Duodenal mucosa (tissue), 2 donors: ENCODE data around the gene SENP8.

Experiments used
- H3K27ac ChIP-seq: one replicate; pipeline ENCODE4 v1.7.0; 2013; ENCODE audit warnings: low read depth, low read length
- H3K27me3 ChIP-seq, 2 donors: one replicate each; pipeline ENCODE4 v1.7.0; 2013; ENCODE audit warnings: low read length in 2 of 2, control low read depth in 1 of 2; ENCODE audit not compliant: insufficient read depth in 2 of 2, control insufficient read depth in 1 of 2
- H3K36me3 ChIP-seq, 2 donors: one replicate each; pipeline ENCODE4 v1.7.0; 2013; ENCODE audit warnings: low read length in 2 of 2, control low read depth in 1 of 2; ENCODE audit not compliant: insufficient read depth in 2 of 2, control insufficient read depth in 1 of 2
- H3K4me1 ChIP-seq, 2 donors: one replicate each; pipeline ENCODE4 v1.7.0; 2013; ENCODE audit warnings: low read length in 2 of 2, control low read depth in 1 of 2; ENCODE audit not compliant: insufficient read depth in 2 of 2, control insufficient read depth in 1 of 2
- H3K4me3 ChIP-seq, 2 donors: one replicate each; pipeline ENCODE4 v1.7.0; 2013; ENCODE audit warnings: low read length in 2 of 2, low read depth in 1 of 2
- H3K9ac ChIP-seq, 2 donors: one replicate each; pipeline ENCODE4 v1.7.0; 2013; ENCODE audit warnings: low read length in 2 of 2, low read depth in 1 of 2
- H3K9me3 ChIP-seq, 2 donors: one replicate each; pipeline ENCODE4 v1.7.0; 2013; ENCODE audit warnings: low read length in 2 of 2, control low read depth in 1 of 2; ENCODE audit not compliant: control insufficient read depth in 1 of 2

The SENP8 gene

DNA sequence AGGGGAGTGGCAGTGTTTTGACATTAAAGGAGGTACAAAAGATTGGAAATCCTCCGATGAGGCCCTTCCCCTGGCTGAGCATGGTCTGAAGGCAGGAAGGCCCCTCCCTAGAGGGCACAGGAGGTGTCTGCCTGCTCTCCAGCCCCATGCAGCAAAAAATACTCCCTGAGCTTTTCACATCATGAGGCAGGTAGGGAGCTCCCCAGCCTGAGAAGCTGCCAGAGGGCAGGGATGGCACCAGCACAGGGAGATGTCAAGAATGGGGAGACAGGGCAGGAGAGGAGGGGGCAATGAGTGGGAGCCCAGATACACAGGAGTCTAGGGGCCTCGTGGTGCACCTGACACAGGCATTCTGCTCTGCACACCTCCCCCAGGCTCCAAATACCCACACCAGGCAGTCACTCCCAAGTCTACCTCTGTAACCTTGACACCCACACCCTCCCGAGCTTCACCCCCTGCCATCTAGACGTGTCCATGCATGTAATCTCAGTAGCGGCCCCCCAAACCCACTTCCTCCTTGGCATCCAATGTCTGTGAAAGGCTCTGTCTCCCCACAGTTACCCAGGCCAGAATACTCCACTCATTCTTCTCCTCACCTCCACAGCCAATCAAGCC is 56.5 kb downstream of the SENP8 start:
- Histone ChIP-seq H3K36me3 (no peaks in the 10 kb centered on the region), H3K4me3 (no peak overlapping the region), H3K27ac (no peak overlapping the region), H3K4me1 (peaks cover 3 to 7% of the 10 kb centered on the region in 2 donors), H3K9me3 (no peaks in the 10 kb centered on the region), H3K9ac (no peak overlapping the region), H3K27me3 (no peaks in the 10 kb centered on the region)

DNA sequence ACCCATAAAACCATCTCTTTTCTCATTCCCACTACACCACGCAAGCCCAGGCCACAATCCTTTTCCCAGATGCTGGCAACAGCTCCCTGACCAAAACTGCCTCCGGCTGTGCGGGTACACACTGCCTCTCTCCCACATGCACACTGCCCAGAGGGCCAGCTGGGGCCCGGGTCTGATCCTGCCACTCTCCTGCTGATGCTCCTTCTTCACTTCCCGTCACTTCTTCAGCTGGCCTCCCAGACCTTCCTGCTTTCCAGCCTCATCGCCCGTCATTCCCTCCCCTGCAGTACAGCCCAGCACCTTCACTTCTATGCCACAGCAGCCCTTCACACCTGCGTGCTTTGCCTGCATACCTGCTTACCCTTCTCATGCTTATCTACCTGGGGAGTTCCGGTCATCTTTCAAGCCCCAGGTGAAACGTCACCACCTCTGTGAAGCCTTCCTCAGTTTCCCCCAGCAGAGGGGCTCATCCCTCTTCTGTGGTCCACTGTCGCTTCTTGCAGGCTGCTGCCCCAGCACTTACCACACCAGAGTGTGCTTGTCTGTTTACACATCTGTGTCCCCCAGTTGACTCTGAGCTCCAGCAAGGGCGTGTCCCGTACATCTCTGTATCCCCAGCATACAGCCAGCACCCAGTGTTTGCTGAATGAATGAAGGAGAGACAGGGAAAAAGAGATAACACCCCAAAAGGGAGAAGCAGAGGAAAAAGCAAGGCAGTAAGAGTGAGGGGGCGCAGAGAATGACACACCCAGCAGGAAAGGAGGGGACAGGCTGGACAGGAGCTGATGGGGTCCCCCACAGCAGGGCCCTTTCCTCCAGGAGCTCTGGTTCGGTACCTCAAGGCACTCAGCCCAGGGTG is 57.2 kb downstream of the SENP8 start:
- Histone ChIP-seq H3K9me3 (no peaks in the 10 kb centered on the region), H3K36me3 (no peaks in the 10 kb centered on the region), H3K9ac (no peak overlapping the region), H3K27me3 (no peaks in the 10 kb centered on the region), H3K27ac (no peak overlapping the region), H3K4me1 (no peaks in the 10 kb centered on the region), H3K4me3 (no peak overlapping the region)

DNA sequence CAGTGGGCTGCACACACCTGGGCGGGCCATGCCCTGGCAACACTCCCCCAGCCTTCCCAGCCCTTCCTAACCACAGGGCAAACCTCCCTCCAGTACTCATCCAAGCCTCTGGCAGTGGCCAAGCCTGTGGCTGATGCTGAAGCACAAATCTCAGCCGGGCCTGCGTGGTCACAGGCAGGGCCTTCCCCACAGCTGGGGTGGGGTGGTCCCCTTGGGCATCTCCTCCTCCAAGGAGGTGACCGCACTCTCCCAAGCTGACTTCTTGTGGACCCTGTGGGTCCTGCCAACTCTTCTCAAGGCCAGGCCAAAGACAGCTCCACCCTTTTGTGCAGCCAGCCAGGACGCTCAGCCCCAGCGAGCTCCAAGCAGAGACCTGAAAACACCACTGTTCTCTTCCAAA is 58.0 kb downstream of the SENP8 start:
- Histone ChIP-seq H3K27ac (no peak overlapping the region), H3K36me3 (no peaks in the 10 kb centered on the region), H3K4me1 (no peaks in the 10 kb centered on the region), H3K4me3 (no peak overlapping the region), H3K9ac (no peak overlapping the region), H3K27me3 (no peaks in the 10 kb centered on the region), H3K9me3 (no peaks in the 10 kb centered on the region)

DNA sequence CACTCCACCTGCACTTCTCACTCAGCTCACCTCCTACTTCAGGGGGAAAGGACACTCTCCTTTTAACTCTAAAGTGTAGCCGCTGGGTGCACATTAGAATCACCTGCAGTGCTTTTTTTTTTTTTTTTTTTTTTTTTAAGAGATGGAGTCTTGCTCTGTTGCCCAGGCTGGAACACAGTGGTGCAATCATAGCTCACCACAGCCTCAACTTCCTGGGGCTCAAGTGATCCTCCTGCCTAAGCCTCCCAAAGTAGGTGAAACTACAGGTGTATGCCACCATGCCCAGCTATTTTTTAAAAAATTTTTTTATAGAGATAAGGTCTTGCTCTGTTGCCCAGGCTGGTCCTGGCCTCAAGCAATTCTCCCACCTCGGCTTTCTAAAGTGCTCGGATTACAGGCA is 58.5 kb downstream of the SENP8 start:
- Histone ChIP-seq H3K9ac (no peak overlapping the region), H3K9me3 (no peaks in the 10 kb centered on the region), H3K4me3 (no peak overlapping the region), H3K36me3 (no peaks in the 10 kb centered on the region), H3K4me1 (no peaks in the 10 kb centered on the region), H3K27me3 (no peaks in the 10 kb centered on the region), H3K27ac (no peak overlapping the region)

DNA sequence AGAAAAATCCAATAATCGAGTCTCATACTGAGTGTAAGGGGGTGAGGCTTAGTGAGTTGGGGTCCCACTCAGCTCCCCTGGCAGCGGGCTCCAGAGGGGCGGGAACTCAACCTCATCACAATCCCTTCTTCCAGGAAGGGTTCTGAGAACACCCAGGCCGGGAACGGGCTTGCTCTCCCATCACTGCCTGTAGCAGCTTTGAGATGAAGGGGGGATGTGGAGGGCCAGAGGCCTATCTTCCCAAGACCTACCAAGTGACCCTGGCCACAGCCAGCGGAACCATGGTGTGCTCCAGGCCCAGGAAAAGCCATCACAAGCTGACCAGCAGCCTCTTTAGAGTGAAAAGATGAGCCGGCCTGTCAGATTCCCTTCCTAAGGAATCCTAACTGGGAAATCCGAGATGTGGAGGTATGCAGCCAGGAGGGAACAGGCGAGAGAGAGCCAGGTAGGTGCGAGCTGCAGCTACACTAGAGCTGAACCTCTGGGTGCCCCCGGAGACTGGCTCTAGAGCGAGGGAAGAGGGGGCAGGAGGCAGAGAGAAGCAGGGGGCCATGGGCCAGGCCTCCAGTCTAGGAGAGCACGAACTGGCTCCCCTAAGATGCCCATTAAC is 60.9 kb downstream of the SENP8 start:
- H3K9me3 ChIP-seq, result no peaks in the 10 kb centered on the region
- peaks cover 4 to 5% of the 10 kb centered on the region in 2 donors for H3K4me1 ChIP-seq
- H3K36me3 ChIP-seq, result no peaks in the 10 kb centered on the region
- no peak overlapping the region for H3K4me3 ChIP-seq
- H3K27ac ChIP-seq, result no peak overlapping the region
- H3K27me3 ChIP-seq, result peaks cover 4 to 6% of the 10 kb centered on the region in 2 donors
- no peak overlapping the region for H3K9ac ChIP-seq

DNA sequence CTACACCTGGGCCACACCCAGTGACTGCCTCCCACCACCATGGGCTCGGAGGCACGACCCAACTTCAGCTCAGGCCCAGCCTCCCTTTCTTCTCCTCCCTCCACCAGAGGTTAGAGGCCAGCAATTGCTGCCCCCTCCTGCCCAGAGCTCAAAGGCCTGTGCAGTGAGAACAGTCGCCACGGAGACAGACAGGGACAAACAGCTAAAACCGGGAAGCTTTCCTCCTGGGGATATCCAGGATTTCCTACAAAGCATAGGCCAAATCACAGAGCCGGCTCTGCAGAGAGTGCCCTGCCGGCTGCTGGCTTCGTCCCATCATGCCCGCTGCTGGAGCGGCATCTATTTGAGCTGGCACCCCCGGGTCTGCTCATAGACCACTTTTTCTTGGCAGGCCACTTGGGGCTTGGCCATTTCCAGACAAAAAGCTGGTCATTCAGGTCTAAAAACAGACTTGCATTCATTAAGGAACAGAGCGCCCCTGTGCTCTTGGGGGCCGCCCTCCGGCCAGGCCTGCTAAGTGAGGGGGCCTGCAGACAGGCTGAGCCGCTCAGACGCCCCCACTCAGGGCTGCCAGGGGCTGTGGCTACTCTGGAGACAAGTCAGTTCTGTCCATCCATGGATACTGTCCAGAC is 61.9 kb downstream of the SENP8 start:
- Histone ChIP-seq H3K9ac (no peak overlapping the region), H3K27ac (no peak overlapping the region), H3K27me3 (peaks cover 9 to 13% of the 10 kb centered on the region in 2 donors), H3K4me3 (no peak overlapping the region), H3K4me1 (peaks cover 5 to 11% of the 10 kb centered on the region in 2 donors), H3K36me3 (no peaks in the 10 kb centered on the region), H3K9me3 (no peaks in the 10 kb centered on the region)

DNA sequence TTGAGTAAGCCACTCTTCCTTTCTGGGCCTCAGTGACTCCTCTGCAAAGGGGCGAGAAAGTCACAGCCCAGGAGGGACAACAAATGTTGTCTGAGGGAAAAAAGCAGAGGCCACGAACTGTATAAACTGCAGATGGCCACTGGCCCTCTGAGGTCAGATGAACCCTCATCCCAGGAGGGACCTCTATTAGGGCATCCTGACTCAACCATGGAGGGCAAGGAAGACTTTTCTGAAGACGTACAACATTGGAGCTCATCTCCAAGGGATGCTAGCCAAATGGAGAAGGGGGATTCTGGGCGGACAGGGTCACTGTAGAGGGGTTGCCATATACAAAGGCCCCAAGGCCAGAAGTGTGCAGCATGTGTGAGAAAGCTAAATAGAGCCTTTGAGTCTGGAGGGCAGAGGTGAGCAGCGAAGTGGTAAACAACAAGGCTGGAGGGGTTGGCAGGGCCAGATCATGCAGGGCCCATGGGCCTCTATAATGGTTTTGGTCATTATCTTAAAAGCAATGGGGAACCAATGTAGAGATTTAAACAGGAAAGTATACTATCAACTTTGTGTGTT is 62.6 kb downstream of the SENP8 start:
- Histone ChIP-seq H3K9ac (no peak overlapping the region), H3K27ac (no peak overlapping the region), H3K27me3 (peaks cover 9 to 13% of the 10 kb centered on the region in 2 donors)

DNA sequence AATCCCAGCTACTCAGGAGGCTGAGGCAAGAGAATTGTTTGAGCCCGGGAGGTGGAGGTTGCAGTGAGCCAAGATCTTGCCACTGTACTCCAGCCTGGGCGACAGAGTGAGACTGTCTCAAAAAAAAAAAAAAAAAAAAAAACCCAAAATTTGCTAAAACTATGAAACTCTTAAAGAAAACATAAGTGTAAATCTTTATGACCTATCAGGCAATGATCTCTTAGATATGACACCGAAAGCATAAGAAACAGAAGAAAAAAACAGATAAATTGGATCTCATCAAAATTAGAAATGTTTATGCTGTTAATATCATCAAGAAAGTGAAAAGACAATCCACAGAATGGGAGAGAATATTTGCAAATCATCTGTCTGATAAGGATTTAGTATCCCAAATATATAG is 64.0 kb downstream of the SENP8 start:
- Histone ChIP-seq H3K27ac (no peak overlapping the region), H3K27me3 (peaks cover 9 to 13% of the 10 kb centered on the region in 2 donors), H3K9me3 (no peaks in the 10 kb centered on the region), H3K9ac (no peak overlapping the region), H3K4me3 (no peak overlapping the region), H3K36me3 (no peaks in the 10 kb centered on the region), H3K4me1 (peaks cover 5 to 11% of the 10 kb centered on the region in 2 donors)

More for the DNA sequence above, 62.6 kb downstream of the SENP8 start:
- no peaks in the 10 kb centered on the region for H3K9me3 ChIP-seq
- H3K36me3 ChIP-seq, result no peaks in the 10 kb centered on the region
- peaks cover 5 to 11% of the 10 kb centered on the region in 2 donors for H3K4me1 ChIP-seq
- no peak overlapping the region for H3K4me3 ChIP-seq

DNA sequence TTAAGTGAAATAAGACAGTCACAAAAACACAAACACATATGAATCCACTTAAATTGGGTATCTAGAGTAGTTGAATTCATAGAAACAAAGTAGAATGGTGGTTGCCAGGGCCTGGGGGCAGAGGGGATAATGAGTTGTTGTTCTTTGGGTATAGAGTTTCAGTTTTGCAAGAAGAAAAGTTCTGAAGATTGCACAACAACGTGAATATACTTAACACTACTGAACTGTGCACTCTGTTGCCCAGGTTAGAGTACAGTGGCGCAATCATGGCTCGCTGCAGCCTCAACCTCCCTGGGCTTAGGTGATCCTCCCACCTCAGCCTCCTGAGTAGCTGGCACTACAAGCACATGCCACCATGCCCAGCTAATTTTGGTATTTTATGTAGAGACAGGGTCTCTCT is 64.5 kb downstream of the SENP8 start:
- Histone ChIP-seq H3K9me3 (no peaks in the 10 kb centered on the region), H3K36me3 (no peaks in the 10 kb centered on the region), H3K27me3 (peaks cover 9 to 13% of the 10 kb centered on the region in 2 donors), H3K4me3 (no peak overlapping the region), H3K4me1 (peaks cover 5 to 11% of the 10 kb centered on the region in 2 donors), H3K27ac (no peak overlapping the region), H3K9ac (no peak overlapping the region)
